Choroid plexus epithelial cell (primary cell): ENCODE results near the gene SNRNP70.

Experiments used
- DNase-seq: peaks from one replicate; pipeline ENCODE4 v3.0.0-alpha.2; 2010; ENCODE audit warnings: low read depth
- H3K4me3 ChIP-seq: 2 replicates; pipeline ENCODE4 v1.5.1; 2011; ENCODE audit warnings: low read depth, mild to moderate bottlenecking, control low read depth, low read length, moderate library complexity
- CTCF ChIP-seq: conservative IDR thresholded peaks from 2 replicates; pipeline ENCODE4 v1.5.1; 2011; ENCODE audit warnings: low read depth, mild to moderate bottlenecking, control low read depth, inconsistent platforms, low read length, moderate library complexity

The SNRNP70 gene

DNA sequence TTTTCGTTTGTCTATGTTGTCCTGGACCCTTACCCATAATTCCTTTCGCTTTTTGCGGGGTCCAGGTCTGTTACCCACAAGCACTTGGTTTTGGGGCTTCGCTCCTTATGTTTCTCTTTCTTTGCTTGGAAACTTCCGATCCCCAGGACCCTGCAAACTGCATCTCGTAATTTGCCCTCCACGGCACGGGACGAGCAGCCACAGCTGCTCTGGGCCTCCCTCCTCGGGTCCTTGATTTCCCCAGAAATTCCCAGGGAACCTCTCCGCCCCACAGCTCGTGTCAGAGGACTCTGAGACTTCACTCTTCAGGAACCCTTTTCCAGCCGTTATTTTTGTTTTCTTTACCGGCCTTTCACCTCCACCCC lies 599 bp downstream of the SNRNP70 start:
- DNase-seq = peak; percentile 25
- peak overlapping the region; percentile 74 for H3K4me3 ChIP-seq
- TF ChIP-seq CTCF = no peak

- no peak for TF ChIP-seq CTCF
- H3K4me3 ChIP-seq = peak overlapping the region; percentile 74
- no peak for DNase-seq
Observed at GRCh38 chr19:49086296-49086695, 1.0 kb downstream of the SNRNP70 start.

DNA sequence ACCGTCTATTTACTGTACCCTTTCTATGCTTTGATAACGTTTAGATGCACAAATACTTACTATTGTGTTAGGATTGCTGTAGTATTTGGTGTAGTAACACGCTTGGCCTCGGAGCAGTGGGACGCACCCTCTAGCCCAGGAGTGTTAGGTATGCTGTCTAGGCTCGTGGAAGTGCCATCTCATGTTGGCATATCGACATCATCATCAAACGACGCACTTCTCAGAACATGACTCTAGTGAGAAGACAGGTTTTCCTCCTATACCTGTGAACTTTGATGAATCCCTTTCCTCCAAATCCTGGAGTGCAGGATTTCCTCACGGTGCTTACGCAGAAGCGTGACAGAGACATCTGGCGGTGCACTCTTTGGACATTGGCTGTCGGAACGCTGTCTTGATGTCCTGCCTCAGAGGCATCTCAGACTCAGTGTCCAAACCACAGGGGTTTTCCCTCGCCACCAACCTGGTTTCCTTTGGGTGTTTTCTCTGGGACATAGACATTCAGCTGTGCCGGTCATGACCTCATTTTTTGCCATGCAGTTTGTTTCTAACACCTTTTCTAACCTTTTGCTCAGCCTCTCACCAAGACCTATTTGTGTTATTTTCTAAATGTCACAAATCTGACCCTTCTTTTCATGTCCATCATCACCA lies 6.3 kb downstream of the SNRNP70 start:
- no peak for DNase-seq
- no peak overlapping the region for H3K4me3 ChIP-seq
- TF ChIP-seq CTCF = no peak

DNA sequence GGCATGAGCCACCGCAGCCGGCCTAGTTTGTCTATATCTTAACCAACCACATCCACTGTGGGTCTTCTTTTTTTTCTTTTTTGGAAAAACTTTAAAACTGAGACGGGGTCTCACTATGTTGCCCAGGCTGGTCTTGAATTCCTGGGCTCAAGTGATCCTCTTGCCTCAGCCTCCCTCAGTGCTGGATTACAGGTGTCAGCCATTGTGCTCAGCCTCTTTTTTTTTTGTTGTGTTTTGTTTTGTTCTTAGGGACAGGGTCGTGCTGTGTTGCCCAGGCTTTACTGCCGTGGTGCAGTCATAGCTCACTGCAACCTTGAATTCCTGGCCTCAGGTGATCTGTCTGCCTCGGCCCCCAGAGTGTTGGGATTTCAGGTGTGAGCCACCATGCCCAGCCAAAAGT lies 7.4 kb downstream of the SNRNP70 start:
- no peak for TF ChIP-seq CTCF
- DNase-seq = no peak
- H3K4me3 ChIP-seq = no peak overlapping the region

GRCh38 chr19:49094505-49095482 lies 9.5 kb downstream of the SNRNP70 start:
- DNase-seq = no peak
- no peak for TF ChIP-seq CTCF
- H3K4me3 ChIP-seq = no peak overlapping the region

GRCh38 chr19:49097453-49098288 lies 12.4 kb downstream of the SNRNP70 start:
- H3K4me3 ChIP-seq = no peak overlapping the region
- peak; percentile 98 for TF ChIP-seq CTCF
- DNase-seq = peak; percentile 84
